Measurements from ENCODE around the gene ZACN.

ZACN gene

DNA sequence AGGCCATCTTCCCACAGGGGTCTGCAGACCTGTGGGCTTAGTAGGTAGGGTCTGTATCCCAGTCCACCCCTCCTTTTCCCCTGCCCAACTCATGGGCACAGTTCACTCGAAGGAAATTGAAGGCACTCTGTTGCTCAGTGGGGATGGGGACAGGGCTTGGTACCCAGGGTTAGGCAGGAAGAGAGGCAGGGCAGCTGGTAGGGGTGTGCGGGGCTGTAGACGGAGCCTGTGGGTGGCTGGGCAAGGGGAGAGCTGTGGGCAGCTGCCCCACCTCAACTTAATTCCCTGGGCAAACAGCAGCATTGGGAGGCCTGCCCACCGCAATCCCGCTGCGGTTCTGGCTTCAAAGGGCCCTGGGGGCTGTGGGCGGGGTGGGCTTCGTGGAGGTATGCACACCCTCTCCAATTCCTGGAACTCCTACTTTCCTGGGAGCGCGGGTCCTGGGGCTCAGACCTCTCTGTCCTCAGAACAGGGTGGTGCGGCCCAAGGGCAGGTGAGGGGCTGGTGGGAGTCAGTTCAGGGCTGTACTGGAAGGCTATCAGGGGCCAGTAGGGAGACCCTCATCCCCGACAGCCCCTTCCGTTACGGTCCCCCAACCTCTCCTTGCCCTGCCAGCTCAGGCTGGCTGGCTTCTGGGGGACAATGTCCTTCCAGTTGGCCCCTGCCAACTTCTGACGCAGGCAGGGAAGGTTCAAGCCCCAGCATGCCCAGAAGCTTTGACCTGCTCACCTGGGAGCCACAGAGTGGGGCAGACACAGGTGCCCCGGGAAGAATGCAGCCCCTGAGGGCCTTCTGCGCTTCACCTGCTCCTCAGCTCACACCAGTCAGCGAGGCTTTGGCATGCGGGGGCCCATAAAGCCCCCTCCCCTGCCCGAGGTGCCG lies 53.0 kb downstream of the ZACN start:
- no peak for DNase-seq (ENCODE audit: low read depth in 2 of 2)

Measured in stimulated activated CD8-positive, alpha-beta memory T cell treated with anti-CD3 and anti-CD28 coated beads, Interleukin-2, amount 100 ng/mL, for 1 hour (primary cell).